HCT116 (cell line): ENCODE results near the gene NR6A1. TPM values are rescaled to one million over a fixed set of nuclear protein-coding genes. Genes with fewer than 3 reads are reported as not detected.

Experiments
- ATAC-seq: fragments of 200-7000 bp; cut with Tn5 transposase; 2 replicates; pipeline ENCODE4 v1.9.1; 2020; ENCODE audit warnings: mild to moderate bottlenecking, moderate library complexity
- BruUV-seq: library from RNA; stranded (reverse); fragments of 400-500 nt; replicated peaks from 2 replicates; lab custom pipeline; 2021; lab: Mats Ljungman, UMichigan
- CTCF ChIA-PET: fragments of 300-600 bp; sonication (Branson Sonifier 250); formaldehyde crosslinking; loops from one replicate; lab custom pipeline; 2021; ENCODE audit warnings: antibody characterized with exemption; lab: Charles Lee
- POLR2A ChIA-PET: fragments of 300-600, 350-600 bp; sonication (Branson Sonifier 250); formaldehyde crosslinking; loops from one replicate; lab custom pipeline; 2021; ENCODE audit warnings: antibody characterized with exemption; lab: Charles Lee
- RAD21 ChIA-PET, 2 experiments: fragments of 300-600 bp; sonication (Branson Sonifier 250); formaldehyde crosslinking; loops; one replicate each; lab custom pipeline; 2023; ENCODE audit warnings: low total read pairs in 2 of 2; ENCODE audit not compliant: uncharacterized antibody in 2 of 2, unreplicated experiment in 2 of 2, low non-redundant PET in 1 of 2; lab: Charles Lee
- DNase-seq: peaks from one replicate; pipeline ENCODE4 v3.0.0-alpha.2; 2010; ENCODE audit warnings: low read depth, low spot score
- H2AFZ ChIP-seq: fragments of 200-600 bp; shearing (Covaris generic), sonication (generic); 2 replicates; pipeline ENCODE4 v1.6.1; 2017; ENCODE audit warnings: low read depth, mixed run types, mixed read lengths, antibody characterized with exemption, low read length; ENCODE audit not compliant: poor library complexity, severe bottlenecking
- H3K27ac ChIP-seq: 2 replicates; pipeline ENCODE4 v1.5.1; 2012; ENCODE audit warnings: low read depth, low read length
- H3K27me3 ChIP-seq: fragments of 200-600 bp; sonication (generic); 2 replicates; pipeline ENCODE4 v1.6.1; 2016; ENCODE audit warnings: mixed run types, low read length, mixed read lengths; ENCODE audit not compliant: insufficient read depth
- H3K36me3 ChIP-seq, 2 experiments: fragments of 200-500 bp in 1 of 2; fragments of 200-600 bp in 1 of 2; sonication (Bioruptor generic) in 1 of 2; sonication (generic) in 1 of 2; 2 replicates each; pipeline versions ENCODE4 v1.5.1 to v1.6.1; 2014 to 2016; ENCODE audit warnings: low read length in 2 of 2, inconsistent platforms in 1 of 2, mixed read lengths in 1 of 2, mixed run types in 1 of 2; ENCODE audit not compliant: insufficient read depth in 2 of 2, control insufficient read depth in 1 of 2
- H3K4me1 ChIP-seq, 2 experiments: fragments of 200-600 bp in 1 of 2; sonication (generic) in 1 of 2; 2 replicates each; pipeline versions ENCODE4 v1.5.1 to v1.6.1; 2012 to 2017; ENCODE audit warnings: low read length in 2 of 2, inconsistent platforms in 1 of 2, mild to moderate bottlenecking in 1 of 2, mixed read lengths in 1 of 2, mixed run types in 1 of 2, moderate library complexity in 1 of 2; ENCODE audit not compliant: insufficient read depth in 2 of 2, control insufficient read depth in 1 of 2
- H3K4me2 ChIP-seq: fragments of 200-600 bp; sonication (generic); 2 replicates; pipeline ENCODE4 v1.6.1; 2017; ENCODE audit warnings: mixed run types, low read length, mixed read lengths
- H3K4me3 ChIP-seq, 2 experiments: fragments of 200-600 bp in 1 of 2; sonication (generic) in 1 of 2; replicated peaks in 1 of 2; 2 replicates each; pipeline ENCODE4 v1.5.1; 2011 to 2016; ENCODE audit warnings: low read length in 2 of 2, control low read depth in 1 of 2, low read depth in 1 of 2, mild to moderate bottlenecking in 1 of 2, mixed read lengths in 1 of 2, mixed run types in 1 of 2
- H3K79me2 ChIP-seq: fragments of 200-600 bp; sonication (generic); 2 replicates; pipeline ENCODE4 v1.6.1; 2017; ENCODE audit warnings: mild to moderate bottlenecking, mixed run types, low read length, moderate library complexity, mixed read lengths; ENCODE audit not compliant: insufficient read depth
- H3K9ac ChIP-seq: fragments of 200-600 bp; sonication (generic); 2 replicates; pipeline ENCODE4 v1.6.1; 2016; ENCODE audit warnings: low read length, mixed read lengths
- H3K9me2 ChIP-seq: fragments of 200-600 bp; sonication (generic), shearing (Covaris generic); 2 replicates; pipeline ENCODE4 v1.6.1; 2017; ENCODE audit warnings: mixed run types, mild to moderate bottlenecking, moderate library complexity; ENCODE audit not compliant: insufficient read depth
- H3K9me3 ChIP-seq, 2 experiments: fragments of 200-500 bp in 1 of 2; fragments of 200-600 bp in 1 of 2; sonication (Bioruptor generic) in 1 of 2; sonication (generic) in 1 of 2; 2 replicates each; pipeline ENCODE4 v1.6.1; 2014 to 2017; ENCODE audit warnings: low read length in 2 of 2, mixed read lengths in 2 of 2, inconsistent platforms in 1 of 2, low read depth in 1 of 2, mild to moderate bottlenecking in 1 of 2, mixed run types in 1 of 2, moderate library complexity in 1 of 2; ENCODE audit not compliant: control insufficient read depth in 1 of 2, insufficient read depth in 1 of 2
- H4K20me1 ChIP-seq: fragments of 200-600 bp; sonication (generic), shearing (Covaris generic); 2 replicates; pipeline ENCODE4 v1.6.1; 2017; ENCODE audit warnings: mixed run types, mild to moderate bottlenecking, moderate library complexity; ENCODE audit not compliant: insufficient read depth
- CBX3 ChIP-seq: IDR thresholded peaks from 2 replicates; pipeline ENCODE4 v1.6.1; 2012; ENCODE audit warnings: low read depth
- CEBPB ChIP-seq: IDR thresholded peaks from 2 replicates; pipeline ENCODE4 v1.6.1; 2012; ENCODE audit warnings: low read depth
- CTCF ChIP-seq, 3 experiments: fragments of 200-600 bp in 1 of 3; sonication (generic) in 1 of 3; IDR thresholded peaks in 2 of 3; conservative IDR thresholded peaks in 1 of 3; 2 replicates each; pipeline ENCODE4 v1.5.1; 2012 to 2017; ENCODE audit warnings: low read depth in 2 of 3, low read length in 2 of 3, antibody characterized with exemption in 1 of 3, borderline replicate concordance in 1 of 3, control low read depth in 1 of 3, mild to moderate bottlenecking in 1 of 3, mixed read lengths in 1 of 3, mixed run types in 1 of 3, moderate library complexity in 1 of 3; ENCODE audit not compliant: insufficient read depth in 1 of 3
- ELF1 ChIP-seq: IDR thresholded peaks from 2 replicates; pipeline ENCODE4 v1.6.1; 2012; ENCODE audit warnings: low read depth, borderline replicate concordance
- EZH2phosphoT487 ChIP-seq: fragments of 200-600 bp; IDR thresholded peaks from 2 replicates; pipeline ENCODE4 v1.6.1; 2018; ENCODE audit warnings: antibody characterized with exemption, borderline replicate concordance
- JUND ChIP-seq: IDR thresholded peaks from 2 replicates; pipeline ENCODE4 v1.6.1; 2012
- POLR2A ChIP-seq: IDR thresholded peaks from 2 replicates; pipeline ENCODE4 v1.7.0; 2011; ENCODE audit warnings: borderline replicate concordance; ENCODE audit not compliant: insufficient read depth, insufficient read length; ENCODE audit errors: extremely low read depth
- POLR2AphosphoS5 ChIP-seq: IDR thresholded peaks from 2 replicates; pipeline ENCODE4 v1.6.1; 2011; ENCODE audit warnings: mild to moderate bottlenecking, low read depth, low read length, moderate library complexity
- RAD21 ChIP-seq: IDR thresholded peaks from 2 replicates; pipeline ENCODE4 v1.6.1; 2012; ENCODE audit warnings: low read depth, mild to moderate bottlenecking
- REST ChIP-seq: IDR thresholded peaks from 2 replicates; pipeline ENCODE4 v1.6.1; 2012; ENCODE audit warnings: low read depth
- SIN3A ChIP-seq: IDR thresholded peaks from 2 replicates; pipeline ENCODE4 v1.6.1; 2012; ENCODE audit warnings: low read depth
- SP1 ChIP-seq: IDR thresholded peaks from 2 replicates; pipeline ENCODE4 v1.6.1; 2012; ENCODE audit warnings: low read depth
- TCF7L2 ChIP-seq: IDR thresholded peaks from 2 replicates; pipeline ENCODE4 v1.7.0; 2011; ENCODE audit warnings: borderline replicate concordance, inconsistent platforms; ENCODE audit not compliant: insufficient read depth, insufficient read length; ENCODE audit errors: extremely low read depth
- intact Hi-C: fragments of 100-400 bp; cut with micrococcal nuclease; formaldehyde crosslinking; loops from 2 replicates; pipeline ENCODE4 v1.10.0; 2022
- total RNA-seq: library from RNA; stranded (reverse); gene quantifications from one replicate; pipeline ENCODE4 v1.2.1, GENCODE V29; 2021; ENCODE audit not compliant: unreplicated experiment

The NR6A1 gene
- total RNA-seq, 1 experiment from 2014 or later: 9.9 TPM

DNA sequence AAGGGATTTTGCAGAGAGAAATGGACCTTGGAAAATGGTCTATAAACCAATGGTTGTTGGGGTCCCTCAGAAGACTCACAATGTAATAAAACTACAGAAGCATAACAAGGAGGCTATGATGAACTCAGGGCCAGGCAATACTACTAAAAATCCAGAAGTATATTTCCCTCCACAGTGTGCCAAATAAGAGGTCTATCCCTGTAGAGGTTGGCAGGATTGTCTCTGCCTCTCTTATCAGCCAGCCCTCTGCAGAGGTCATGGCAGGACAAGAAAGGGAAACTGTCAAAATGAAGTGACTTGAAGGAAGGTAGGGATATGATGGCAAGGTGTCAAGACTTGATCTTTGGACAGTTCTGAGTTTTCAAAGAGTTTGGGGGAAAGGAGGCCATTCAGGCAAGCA is 148.2 kb downstream of the NR6A1 start:
- RAD21 ChIA-PET: no interaction called here
- Histone ChIP-seq H3K79me2 (no peaks in the 10 kb centered on the region), H2AFZ (no peak overlapping the region), H3K4me1 (peaks cover 45 to 77% of the 10 kb centered on the region in 2 experiments), H4K20me1 (no peaks in the 10 kb centered on the region), H3K27ac (no peak overlapping the region), H3K9ac (no peak overlapping the region), H3K27me3 (no peaks in the 10 kb centered on the region), H3K9me2 (no peaks in the 10 kb centered on the region), H3K4me3 (no peak overlapping the region), H3K4me2 (no peak overlapping the region), H3K36me3 (no peaks in the 10 kb centered on the region), H3K9me3 (no peaks in the 10 kb centered on the region)
- DNase-seq: no peak
- intact Hi-C loops: no loop called here
- CTCF ChIA-PET: interaction anchor here (1.2 to 1.5 kb wide), 2 partner anchors 71 to 149 kb away, joined by 3 read pairs; partner anchors contain the start of gene NR6A1
- POLR2A ChIA-PET: no interaction called here
- no TSS peak for BruUV-seq
- TF ChIP-seq JUND (no peak), RAD21 (no peak), SIN3A (no peak), CTCF (IDR thresholded peaks at IDR 0.05 in 2 of 3, conservative IDR thresholded peaks at IDR 0.05 in 1 of 3; ENCODE audit: borderline replicate concordance in 1 of 3, insufficient read depth in 1 of 3, low read depth in 2 of 3, low read length in 2 of 3) (no peak), CEBPB (no peak), SP1 (no peak), EZH2phosphoT487 (no peak), POLR2AphosphoS5 (no peak), CBX3 (no peak), TCF7L2 (no peak), REST (no peak), POLR2A (no peak), ELF1 (no peak)
- no peak for ATAC-seq
